Psoas muscle (tissue), 8 donors: ENCODE measurements around the gene MCUR1. TPM values are rescaled to one million over a fixed set of nuclear protein-coding genes. Genes with fewer than 3 reads are reported as not detected.

Source experiments
- ATAC-seq, 4 donors: fragments of 200-7000 bp; cut with Tn5 transposase; one replicate each; pipeline ENCODE4 v1.9.1; 2020; ENCODE audit warnings: moderate library complexity in 3 of 4, mild to moderate bottlenecking in 2 of 4
- DNase-seq, 2 donors: peaks; one replicate each; pipeline ENCODE4 v3.0.0-alpha.2; 2020
- H3K27ac ChIP-seq: fragments of 200-600 bp; one replicate; pipeline ENCODE4 v1.8.0; 2022
- H3K27me3 ChIP-seq, 3 donors: fragments of 200-600 bp in 1 of 3; one replicate each; pipeline versions ENCODE4 v1.6.1 to v1.8.0; 2013 to 2022; ENCODE audit warnings: low read length in 2 of 3, mild to moderate bottlenecking in 2 of 3, moderate library complexity in 1 of 3; ENCODE audit not compliant: insufficient read depth in 3 of 3
- H3K36me3 ChIP-seq, 2 donors: fragments of 200-600 bp in 1 of 2; one replicate each; pipeline versions ENCODE4 v1.6.1 to v1.8.0; 2013 to 2022; ENCODE audit warnings: low read depth in 1 of 2, mild to moderate bottlenecking in 1 of 2, moderate library complexity in 1 of 2; ENCODE audit not compliant: insufficient read depth in 1 of 2
- H3K4me1 ChIP-seq: fragments of 200-600 bp; one replicate; pipeline ENCODE4 v1.8.0; 2022
- H3K4me3 ChIP-seq: fragments of 200-600 bp; one replicate; pipeline ENCODE4 v1.8.0; 2022; ENCODE audit warnings: mild to moderate bottlenecking
- H3K9me3 ChIP-seq: fragments of 200-600 bp; one replicate; pipeline ENCODE4 v1.8.0; 2022
- CTCF ChIP-seq: fragments of 200-600 bp; IDR thresholded peaks from one replicate; pipeline ENCODE4 v1.8.0; 2022; ENCODE audit warnings: antibody characterized with exemption
- WGBS, 3 donors: extraction: QIAGEN DNeasy Blood & Tissue Kit; methylation state at CpG; one replicate each; pipeline versions ENCODE4 v1.1.6 to v1.1.7; 2013; 5-methylcytosine and 5-hydroxymethylcytosine counted together
- intact Hi-C, 2 donors: fragments of 100-400 bp; cut with DNase I; formaldehyde crosslinking; loops; one replicate each; pipeline versions ENCODE4 v1.11.0 to v1.14.2; 2022
- polyA plus RNA-seq, 3 donors: library from polyadenylated mRNA; stranded (reverse); fragments of 200-250 nt; gene quantifications; one replicate each; pipeline ENCODE4 v1.2.3, GENCODE V29; 2013
- total RNA-seq, 4 donors: library from RNA; stranded (reverse); fragmentation: NEBNext Ultra II Directional in 2 of 4; extraction: Animal tissue kit (Norgen Biotek cat#: 25700) in 2 of 4; gene quantifications; one replicate each; pipeline versions ENCODE4 v1.2.1 to v1.2.4, GENCODE V29; 2021 to 2023
- donor health status: healthy with polysubstance abuse.
- donor health status: DM: no; HTN: no; CAD: no; lungs with moderate emphysema.
- donor health status: Bipolar disorder and iron deficiency.
- donor health status: healthy.
- donor health status: DM: yes; HTN: yes; CAD: no.
- donor health status: DM: no; HTN: no; CAD: no.
- donor health status: DM: no; HTN: no; CAD: no.
- donor health status: DM: yes; HTN: yes; CAD: no.

MCUR1 gene
- total and polyA plus RNA-seq, 7 donors: 17.9 to 31.9 (median 20.5) TPM

- DNase-seq (no peak), ATAC-seq (no peak)
- H3K36me3 ChIP-seq: no peaks in the 10 kb centered on the region
- no peak for TF ChIP-seq CTCF
- H3K27me3 ChIP-seq: no peaks in the 10 kb centered on the region
- H3K9me3 ChIP-seq: no peaks in the 10 kb centered on the region
- H3K4me3 ChIP-seq: no peak overlapping the region
- intact Hi-C loops: no loop called here
- no peak overlapping the region for H3K27ac ChIP-seq
- 84 to 92% (median 90%) methylated on average over 2 of the region's 2 CpGs for WGBS, 3 donors
- H3K4me1 ChIP-seq: peaks cover under 1% of the 10 kb centered on the region
Measured at GRCh38 chr6:13818341-13818740, 4.0 kb upstream of the MCUR1 start.

GRCh38 chr6:13814938-13815575, 700 bp upstream of the MCUR1 start:
- no peak for TF ChIP-seq CTCF
- no peaks in the 10 kb centered on the region for H3K9me3 ChIP-seq
- H3K27me3 ChIP-seq: no peaks in the 10 kb centered on the region
- H3K4me3 ChIP-seq: peak overlapping the region; percentile 92
- ATAC-seq: no peak
- 45 to 56% (median 46%) methylated on average over 8 of the region's 8 CpGs for WGBS, 3 donors
- H3K27ac ChIP-seq: peak overlapping the region; percentile 96
- DNase-seq: no peak
- intact Hi-C loops: loop anchor here in 1 of 2 donors (2.0 kb wide), 1 partner anchor 104 kb away; the partner anchor contains the start of gene RANBP9
- H3K36me3 ChIP-seq: no peaks in the 10 kb centered on the region
- peaks cover 28% of the 10 kb centered on the region for H3K4me1 ChIP-seq

GRCh38 chr6:13813621-13814175, 659 bp downstream of the MCUR1 start:
- Histone ChIP-seq H3K27ac (peak overlapping the region; percentile 96), H3K9me3 (no peaks in the 10 kb centered on the region), H3K4me1 (peaks cover 28% of the 10 kb centered on the region), H3K27me3 (no peaks in the 10 kb centered on the region), H3K4me3 (peak overlapping the region; percentile 92), H3K36me3 (no peaks in the 10 kb centered on the region)
- WGBS, 3 donors: 0 to 1% (median 0%) methylated on average over 41 to 56 of the region's 56 CpGs
- DNase-seq (peak; percentile 71 to 77), ATAC-seq (peak; percentile 12 to 28 (median 21))
- intact Hi-C loops: loop anchor here in 1 of 2 donors (2.0 kb wide), 1 partner anchor 103 kb away; the partner anchor contains the start of gene RANBP9
- no peak for TF ChIP-seq CTCF

GRCh38 chr6:13813026-13813425, 1.3 kb downstream of the MCUR1 start:
- intact Hi-C loops: no loop called here
- no peak for DNase-seq
- Histone ChIP-seq H3K36me3 (no peaks in the 10 kb centered on the region), H3K4me1 (peaks cover 28% of the 10 kb centered on the region), H3K9me3 (no peaks in the 10 kb centered on the region), H3K4me3 (peak overlapping the region; percentile 92), H3K27me3 (no peaks in the 10 kb centered on the region), H3K27ac (peak overlapping the region; percentile 96)
- WGBS, 3 donors: 47 to 54% (median 50%) methylated on average over 7 of the region's 7 CpGs
- no peak for ATAC-seq
- TF ChIP-seq CTCF: no peak
